ENCODE data around the gene RGS12. TPM values are rescaled to one million over a fixed set of nuclear protein-coding genes. Genes with fewer than 3 reads are reported as not detected.

RGS12 gene
- total and polyA plus RNA-seq, 2 of the 8 experiments (the other 6 are each of a cell fraction or from before 2014, with no cell fraction given) = 6.0 to 16.4 TPM

- TF ChIP-seq CHD7 (IDR thresholded peaks at IDR 0.05; ENCODE audit: insufficient replicate concordance, low read length) = no peak
- TF ChIP-seq SP2 (IDR thresholded peaks at IDR 0.05; ENCODE audit: low read length) = no peak
- no peak for TF ChIP-seq FOSL1 (IDR thresholded peaks at IDR 0.05; ENCODE audit: insufficient read depth, low read depth, low read length)
- TF ChIP-seq TBP (IDR thresholded peaks at IDR 0.05; ENCODE audit: low read depth, low read length) = no peak
- TF ChIP-seq SP1 (IDR thresholded peaks at IDR 0.05; ENCODE audit: low read depth, low read length) = no peak
- no peak for TF ChIP-seq BCL11A (IDR thresholded peaks at IDR 0.05; ENCODE audit: low read depth in 2 of 2, low read length in 2 of 2)
- TF ChIP-seq RFX5 (IDR thresholded peaks at IDR 0.05; ENCODE audit: borderline replicate concordance, low read depth, low read length) = no peak
- no peak for TF ChIP-seq POU5F1 (IDR thresholded peaks at IDR 0.05; ENCODE audit: low read depth, low read length)
- TF ChIP-seq EP300 (IDR thresholded peaks at IDR 0.05; ENCODE audit: borderline replicate concordance in 1 of 2, low read depth in 2 of 2, low read length in 2 of 2) = no peak
These were observed 24.9 kb downstream of the RGS12 start (continued) for GRCh38 chr4:3317656-3318211.

Data from H1 (cell line).